A204.1 (cell line): ENCODE measurements around the gene ZNF24.
A peak's percentile ranks its signal among the peaks of the same experiment; 100 is the strongest.

Experiments
- FAIRE-seq: peaks from 2 replicates; lab custom pipeline; 2012; peaks lifted over from hg19 to GRCh38; lab: Jason Lieb, UNC

ZNF24 gene

DNA sequence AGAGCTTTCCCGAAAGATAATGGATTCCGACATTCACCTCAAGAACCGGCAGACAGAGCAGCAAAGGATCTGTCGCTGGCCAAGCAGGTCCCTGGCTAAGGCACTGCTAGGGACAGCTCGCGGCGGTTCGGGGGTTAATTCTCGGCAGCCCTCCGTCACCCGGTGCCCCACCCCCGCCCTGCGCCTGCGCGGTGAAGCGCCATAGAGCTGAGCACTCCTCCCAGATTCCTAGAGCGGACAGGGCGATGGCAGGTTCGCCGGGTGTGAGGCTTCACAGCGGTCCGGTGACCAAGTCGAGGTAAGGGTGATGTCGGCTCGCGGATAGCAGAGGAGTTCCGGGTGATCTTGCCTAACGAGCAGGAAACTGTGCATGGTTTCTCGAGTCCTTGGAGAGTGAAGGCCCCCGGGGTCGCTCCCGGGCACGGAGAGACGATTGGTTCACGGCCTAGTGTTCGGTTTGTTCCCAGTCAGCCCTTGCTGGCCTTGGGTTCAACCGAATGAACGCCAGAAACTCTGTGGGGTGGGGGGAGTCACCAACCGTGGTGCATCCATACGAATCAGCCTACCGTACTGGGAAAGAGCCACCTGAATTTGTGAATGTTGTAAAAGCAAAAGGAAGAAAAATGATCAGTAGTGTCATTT lies 54.0 kb downstream of the ZNF24 start, which contains the start of gene ZSCAN30:
Gene ZSCAN30 (minus strand): TSS at position 136 of the 642 bp plus-strand sequence. CDS start 25,877 bp downstream, outside the sequence.
- peak; percentile 75 for FAIRE-seq

DNA sequence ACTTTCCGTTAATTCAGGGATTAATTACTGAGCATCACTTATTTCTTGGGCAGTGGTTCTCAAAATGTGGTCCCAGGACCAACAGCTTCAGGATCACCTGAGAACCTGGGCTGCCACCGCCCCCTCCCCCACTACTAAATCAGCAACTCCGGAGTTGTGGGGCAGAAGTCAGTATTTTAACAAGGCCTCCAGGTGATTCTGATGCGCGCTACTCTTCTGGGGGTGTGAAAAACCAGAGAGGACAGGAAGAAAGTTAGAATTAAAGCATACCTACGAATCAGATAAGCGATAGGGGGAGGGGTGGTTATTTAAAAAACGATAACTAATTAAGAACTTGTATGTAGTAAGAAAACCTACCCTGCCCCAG lies 54.5 kb downstream of the ZNF24 start:
- FAIRE-seq: no peak

DNA sequence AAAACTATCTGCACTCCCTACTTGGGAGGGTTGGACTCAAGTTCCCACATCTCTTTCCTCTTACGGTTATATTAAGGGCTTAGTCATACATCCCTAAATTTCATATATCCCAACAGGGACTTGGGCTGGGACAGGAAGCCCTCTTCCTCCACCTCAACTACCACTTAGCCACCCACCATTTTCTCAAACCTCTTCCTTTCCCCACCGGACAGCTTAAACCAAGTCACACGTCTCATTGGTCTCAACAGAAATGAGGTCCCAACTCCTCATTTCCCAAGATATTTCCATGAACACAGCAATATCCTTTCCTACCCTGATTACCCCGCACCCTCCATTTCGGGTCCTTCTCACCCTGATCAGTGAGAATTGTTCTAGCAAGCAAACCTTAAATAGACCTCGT lies 54.9 kb downstream of the ZNF24 start:
- no peak for FAIRE-seq

DNA sequence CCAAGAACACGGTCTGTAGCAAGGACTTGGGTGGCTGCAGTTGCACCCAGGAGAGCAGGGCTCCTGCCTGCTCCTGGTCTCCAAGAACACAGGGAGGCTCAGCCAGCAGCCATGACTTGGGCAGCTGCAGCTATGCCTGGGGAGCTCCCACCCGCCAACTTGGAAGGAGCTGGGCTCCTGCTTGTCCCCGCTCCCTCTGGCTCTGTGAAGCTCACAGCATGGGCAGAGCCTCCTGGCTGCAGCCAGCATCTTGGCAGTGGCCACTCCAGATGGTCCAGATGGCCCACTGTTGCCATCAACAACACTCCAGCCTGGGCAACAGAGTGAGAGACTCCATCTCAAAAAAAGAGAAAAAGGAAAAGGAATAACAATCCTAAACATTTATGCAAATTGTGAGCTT lies 59.4 kb downstream of the ZNF24 start:
- no peak for FAIRE-seq

DNA sequence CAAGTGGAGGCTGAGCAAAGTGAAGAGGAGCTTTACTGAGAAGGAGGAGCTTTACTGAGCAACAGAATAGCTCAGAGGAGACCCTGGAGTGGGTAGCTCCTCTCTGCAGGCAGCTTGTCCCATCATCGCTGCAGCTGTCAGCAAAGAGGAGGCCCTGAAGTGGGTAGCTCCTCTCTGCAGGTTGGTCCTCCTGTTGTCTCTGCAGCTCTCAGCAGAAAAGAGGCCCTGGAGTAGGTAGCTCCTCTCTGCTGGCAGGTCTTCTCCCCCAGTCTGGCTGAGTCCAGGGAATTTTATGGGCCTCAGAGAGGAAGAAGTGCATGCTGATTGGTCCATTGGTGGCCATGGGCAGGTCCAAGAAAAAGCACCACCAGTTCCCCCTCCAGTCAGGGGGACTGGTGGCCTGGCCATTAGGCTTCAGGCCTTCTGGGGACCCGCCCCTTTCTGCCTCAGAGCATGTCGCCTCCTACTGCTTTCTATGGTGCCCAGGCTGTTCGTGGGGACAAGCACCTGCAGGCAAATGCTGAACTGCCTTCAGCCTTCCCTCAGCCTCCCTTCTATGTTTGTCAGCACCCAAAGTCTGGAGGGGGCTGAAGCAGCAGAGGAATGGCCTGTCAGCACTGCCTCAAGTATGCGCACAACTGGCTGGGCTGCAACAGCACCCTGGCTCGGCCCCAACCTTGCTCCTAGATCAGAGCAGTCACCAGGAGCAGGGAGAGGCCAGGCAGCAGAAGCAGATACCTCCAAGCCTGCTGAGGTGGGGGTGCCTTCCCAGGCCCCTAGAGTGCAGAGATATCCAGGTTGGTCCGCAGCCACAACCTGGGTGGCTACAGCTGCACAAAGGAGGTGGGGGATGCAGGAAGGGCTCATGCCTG lies 60.1 kb downstream of the ZNF24 start:
- no peak for FAIRE-seq

DNA sequence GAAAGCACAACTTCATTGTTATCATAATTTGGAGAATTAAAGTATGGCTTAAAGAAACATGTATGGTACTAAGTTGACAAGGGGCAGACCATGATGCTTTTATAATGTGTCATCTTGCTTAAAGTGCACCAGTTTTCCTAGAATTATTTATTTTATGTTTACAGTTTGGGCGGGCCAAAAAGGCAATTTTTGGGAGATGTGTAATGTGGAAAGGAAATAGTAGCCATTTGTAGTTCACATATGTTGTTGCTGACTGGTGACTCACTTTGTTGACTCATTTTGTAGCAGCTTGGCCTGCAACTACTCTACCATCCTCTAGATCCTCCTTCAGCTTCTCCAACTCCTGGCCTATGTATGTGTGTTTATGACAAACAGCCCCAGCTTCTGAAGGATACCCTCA lies 61.9 kb downstream of the ZNF24 start:
- FAIRE-seq: no peak
